ENCODE results near the gene SERPINA12. TPM values are rescaled to one million over a fixed set of nuclear protein-coding genes. Genes with fewer than 3 reads are reported as not detected.
"Not testable (repeated sequence)": the region's sequence is repeated elsewhere in the genome, so short reads cannot be mapped to it uniquely, and the experiment has no call there.

Gene SERPINA12
- total and polyA plus RNA-seq, 2 donors (not counting 1 experiment from before 2014, with no cell fraction given), result not detected

- H3K27ac ChIP-seq (ENCODE audit: insufficient read depth, low read length), result no peak overlapping the region
- H2AFZ ChIP-seq (ENCODE audit: low read length), result no peak overlapping the region
- no peaks in the 10 kb centered on the region for H3K79me2 ChIP-seq (ENCODE audit: control insufficient read depth, insufficient read depth, low read length)
- H3K36me3 ChIP-seq (ENCODE audit: control insufficient read depth, insufficient read depth, low read length), result no peaks in the 10 kb centered on the region
- no peak overlapping the region for H3K4me3 ChIP-seq (replicated peaks in 1 of 4; ENCODE audit: control extremely low read depth in 1 of 4, insufficient read depth in 1 of 4, low read depth in 3 of 4, low read length in 4 of 4)
- no peaks in the 10 kb centered on the region for H3K9me3 ChIP-seq (ENCODE audit: control insufficient read depth, insufficient read depth, low read depth, low read length)
- no peak overlapping the region for H3K4me2 ChIP-seq (ENCODE audit: extremely low read depth, insufficient read depth, low read length)
- H3K9ac ChIP-seq (ENCODE audit: insufficient read depth, low read length), result no peak overlapping the region
- DNase-seq (ENCODE audit: low read depth in 2 of 2), result no peak
- H3K4me1 ChIP-seq (ENCODE audit: control insufficient read depth, extremely low read depth, insufficient read depth, low read length), result no peaks in the 10 kb centered on the region
- H4K20me1 ChIP-seq (ENCODE audit: control insufficient read depth, extremely low read depth, insufficient read depth, low read length), result no peaks in the 10 kb centered on the region
- no peak for TF ChIP-seq EZH2 (IDR thresholded peaks at IDR 0.05; ENCODE audit: low read length, missing control alignments)
- TF ChIP-seq CTCF (conservative IDR thresholded peaks at IDR 0.05 in 1 of 2, IDR thresholded peaks at IDR 0.05 in 1 of 2; ENCODE audit: low read depth in 1 of 2, low read length in 2 of 2), result no peak
- H3K27me3 ChIP-seq (ENCODE audit: control insufficient read depth, insufficient read depth, low read length), result no peaks in the 10 kb centered on the region
Measured at GRCh38 chr14:94483071-94483451, 26.2 kb downstream of the SERPINA12 start.

DNA sequence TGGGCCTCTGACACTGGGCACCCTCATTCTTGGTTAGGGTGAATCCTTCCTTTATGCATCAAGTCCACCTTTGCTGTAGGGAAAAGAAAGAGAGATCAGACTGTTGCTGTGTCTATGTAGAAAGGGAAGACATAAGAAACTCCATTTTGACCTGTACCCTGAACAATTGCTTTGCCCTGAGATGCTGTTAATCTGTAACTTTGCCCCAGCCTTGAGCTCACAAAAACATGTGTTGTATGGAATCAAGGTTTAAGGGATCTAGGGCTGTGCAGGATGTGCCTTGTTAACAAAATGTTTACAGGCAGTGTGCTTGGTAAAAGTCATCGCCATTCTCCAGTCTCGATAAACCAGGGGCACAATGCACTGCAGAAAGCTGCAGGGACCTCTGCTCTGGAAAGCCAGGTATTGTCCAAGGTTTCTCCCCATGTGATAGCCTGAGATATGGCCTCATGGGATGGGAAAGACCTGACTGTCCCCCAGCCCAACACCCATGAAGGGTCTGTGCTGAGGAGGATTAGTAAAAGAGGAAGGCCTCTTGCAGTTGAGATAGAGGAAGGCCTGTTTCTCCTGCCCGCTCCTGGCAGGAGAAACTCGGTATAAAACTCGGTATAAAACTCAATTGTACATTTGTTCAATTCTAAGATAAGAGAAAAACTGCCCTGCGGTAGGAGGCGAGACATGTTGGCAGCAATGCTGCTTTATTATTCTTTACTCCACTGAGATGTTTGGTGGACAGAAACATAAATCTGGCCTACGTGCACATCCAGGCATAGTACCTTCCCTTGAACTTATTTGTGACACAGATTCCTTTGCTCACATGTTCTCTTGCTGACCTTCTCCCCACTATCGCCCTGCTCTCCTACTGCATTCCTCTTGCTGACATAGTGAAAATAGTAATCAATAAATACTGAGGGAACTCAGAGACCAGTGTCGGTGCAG lies 26.9 kb downstream of the SERPINA12 start:
- H3K79me2 ChIP-seq (ENCODE audit: control insufficient read depth, insufficient read depth, low read length); H3K4me1 ChIP-seq (ENCODE audit: control insufficient read depth, extremely low read depth, insufficient read depth, low read length); H3K9me3 ChIP-seq (ENCODE audit: control insufficient read depth, insufficient read depth, low read depth, low read length); H3K4me3 ChIP-seq (replicated peaks in 1 of 4; ENCODE audit: control extremely low read depth in 1 of 4, insufficient read depth in 1 of 4, low read depth in 3 of 4, low read length in 4 of 4); H3K27me3 ChIP-seq (ENCODE audit: control insufficient read depth, insufficient read depth, low read length); H3K9ac ChIP-seq (ENCODE audit: insufficient read depth, low read length); DNase-seq (ENCODE audit: low read depth in 2 of 2); H4K20me1 ChIP-seq (ENCODE audit: control insufficient read depth, extremely low read depth, insufficient read depth, low read length); H2AFZ ChIP-seq (ENCODE audit: low read length); H3K4me2 ChIP-seq (ENCODE audit: extremely low read depth, insufficient read depth, low read length); H3K27ac ChIP-seq (ENCODE audit: insufficient read depth, low read length); H3K36me3 ChIP-seq (ENCODE audit: control insufficient read depth, insufficient read depth, low read length): not testable (repeated sequence)

- H3K9ac ChIP-seq (ENCODE audit: insufficient read depth, low read length), result no peak overlapping the region
- H3K27ac ChIP-seq (ENCODE audit: insufficient read depth, low read length), result no peak overlapping the region
- no peak overlapping the region for H3K4me2 ChIP-seq (ENCODE audit: extremely low read depth, insufficient read depth, low read length)
- H3K9me3 ChIP-seq (ENCODE audit: control insufficient read depth, insufficient read depth, low read depth, low read length), result no peaks in the 10 kb centered on the region
- DNase-seq (ENCODE audit: low read depth in 2 of 2), result peak in 1 of 2 donors; percentile 79
- H3K4me1 ChIP-seq (ENCODE audit: control insufficient read depth, extremely low read depth, insufficient read depth, low read length), result no peaks in the 10 kb centered on the region
- no peaks in the 10 kb centered on the region for H3K36me3 ChIP-seq (ENCODE audit: control insufficient read depth, insufficient read depth, low read length)
- no peak for TF ChIP-seq CTCF (conservative IDR thresholded peaks at IDR 0.05 in 1 of 2, IDR thresholded peaks at IDR 0.05 in 1 of 2; ENCODE audit: low read depth in 1 of 2, low read length in 2 of 2)
- TF ChIP-seq EZH2 (IDR thresholded peaks at IDR 0.05; ENCODE audit: low read length, missing control alignments), result no peak
- no peaks in the 10 kb centered on the region for H4K20me1 ChIP-seq (ENCODE audit: control insufficient read depth, extremely low read depth, insufficient read depth, low read length)
- H3K79me2 ChIP-seq (ENCODE audit: control insufficient read depth, insufficient read depth, low read length), result no peaks in the 10 kb centered on the region
- H3K27me3 ChIP-seq (ENCODE audit: control insufficient read depth, insufficient read depth, low read length), result no peaks in the 10 kb centered on the region
- no peak overlapping the region for H3K4me3 ChIP-seq (replicated peaks in 1 of 4; ENCODE audit: control extremely low read depth in 1 of 4, insufficient read depth in 1 of 4, low read depth in 3 of 4, low read length in 4 of 4)
- H2AFZ ChIP-seq (ENCODE audit: low read length), result no peak overlapping the region
Measured at GRCh38 chr14:94481468-94482131, 27.7 kb downstream of the SERPINA12 start.
